Right lobe of liver (tissue), 6 donors: ENCODE measurements around the gene TTC31. TPM values are rescaled to one million over a fixed set of nuclear protein-coding genes. Genes with fewer than 3 reads are reported as not detected.

Experiments used
- ATAC-seq, 4 donors: fragments of 200-7000 bp; cut with Tn5 transposase; one replicate each; pipeline ENCODE4 v1.9.1; 2020; ENCODE audit warnings: mild to moderate bottlenecking in 4 of 4, moderate library complexity in 4 of 4
- DNase-seq, 3 donors: peaks; one replicate each; pipeline ENCODE4 v3.0.0-alpha.2; 2020
- H3K27ac ChIP-seq, 3 donors: fragments of 200-600 bp; one replicate each; pipeline ENCODE4 v1.8.0; 2022
- H3K27me3 ChIP-seq, 2 donors: fragments of 200-600 bp; one replicate each; pipeline ENCODE4 v1.8.0; 2022
- H3K36me3 ChIP-seq, 4 donors: fragments of 200-600 bp; sonication (generic) in 1 of 4; one replicate each; pipeline versions ENCODE4 v1.5.1 to v1.8.0; 2017 to 2022; ENCODE audit warnings: control low read depth in 1 of 4
- H3K4me1 ChIP-seq, 4 donors: fragments of 200-600 bp; sonication (generic) in 1 of 4; one replicate each; pipeline versions ENCODE4 v1.5.1 to v1.8.0; 2017 to 2022; ENCODE audit warnings: control low read depth in 1 of 4
- H3K4me3 ChIP-seq, 3 donors: fragments of 200-600 bp; one replicate each; pipeline ENCODE4 v1.8.0; 2022
- H3K9me3 ChIP-seq, 4 donors: fragments of 200-600 bp; sonication (generic) in 1 of 4; one replicate each; pipeline versions ENCODE4 v1.5.1 to v1.8.0; 2017 to 2022; ENCODE audit warnings: control low read depth in 1 of 4
- POLR2A ChIP-seq: fragments of 450-650 bp; IDR thresholded peaks from one replicate; pipeline ENCODE4 v1.6.1; 2017; ENCODE audit warnings: antibody characterized with exemption, mild to moderate bottlenecking
- WGBS: methylation state at CpG from one replicate; pipeline ENCODE4 v1.1.6; 2018; ENCODE audit warnings: low coverage, low lambda C conversion rate; ENCODE audit not compliant: insufficient coverage; ENCODE audit errors: missing lambda C conversion rate; 5-methylcytosine and 5-hydroxymethylcytosine counted together
- intact Hi-C, 2 donors: fragments of 100-400 bp; cut with DNase I; formaldehyde crosslinking; loops; one replicate each; pipeline versions ENCODE4 v1.11.2 to v1.14.1; 2022
- total RNA-seq, 6 experiments: library from RNA; depleted of rRNA in 2 of 6; stranded (reverse); fragments of >200 nt in 2 of 6; fragmentation: NEBNext Ultra II Directional in 3 of 6; extraction: Animal tissue kit (Norgen Biotek cat#: 25700) in 3 of 6; gene quantifications; one replicate each; pipeline versions ENCODE4 v1.1.0 to v1.2.4, GENCODE V29; 2016 to 2023
- TF ChIP-seq, protein P1 (sequence below), 4 donors: fragments of 200-600 bp in 3 of 4; fragments of 450-650 bp in 1 of 4; IDR thresholded peaks; one replicate each; pipeline versions ENCODE4 v1.5.1 to v1.8.0; 2016 to 2022; ENCODE audit warnings: antibody characterized with exemption in 4 of 4, mild to moderate bottlenecking in 2 of 4
- donor health status: DM: no; HTN: yes; CAD: no.
- donor health status: DM: no; HTN: no; CAD: no.
- donor health status: DM: no; HTN: no; CAD: no.
- donor health status: DM: no; HTN: yes; CAD: no.
- donor health status: DM: no; HTN: yes; CAD: no.

The TTC31 gene
- total RNA-seq, 6 experiments from 2014 or later: 14.5 to 31.5 (median 26.7) TPM

DNA sequence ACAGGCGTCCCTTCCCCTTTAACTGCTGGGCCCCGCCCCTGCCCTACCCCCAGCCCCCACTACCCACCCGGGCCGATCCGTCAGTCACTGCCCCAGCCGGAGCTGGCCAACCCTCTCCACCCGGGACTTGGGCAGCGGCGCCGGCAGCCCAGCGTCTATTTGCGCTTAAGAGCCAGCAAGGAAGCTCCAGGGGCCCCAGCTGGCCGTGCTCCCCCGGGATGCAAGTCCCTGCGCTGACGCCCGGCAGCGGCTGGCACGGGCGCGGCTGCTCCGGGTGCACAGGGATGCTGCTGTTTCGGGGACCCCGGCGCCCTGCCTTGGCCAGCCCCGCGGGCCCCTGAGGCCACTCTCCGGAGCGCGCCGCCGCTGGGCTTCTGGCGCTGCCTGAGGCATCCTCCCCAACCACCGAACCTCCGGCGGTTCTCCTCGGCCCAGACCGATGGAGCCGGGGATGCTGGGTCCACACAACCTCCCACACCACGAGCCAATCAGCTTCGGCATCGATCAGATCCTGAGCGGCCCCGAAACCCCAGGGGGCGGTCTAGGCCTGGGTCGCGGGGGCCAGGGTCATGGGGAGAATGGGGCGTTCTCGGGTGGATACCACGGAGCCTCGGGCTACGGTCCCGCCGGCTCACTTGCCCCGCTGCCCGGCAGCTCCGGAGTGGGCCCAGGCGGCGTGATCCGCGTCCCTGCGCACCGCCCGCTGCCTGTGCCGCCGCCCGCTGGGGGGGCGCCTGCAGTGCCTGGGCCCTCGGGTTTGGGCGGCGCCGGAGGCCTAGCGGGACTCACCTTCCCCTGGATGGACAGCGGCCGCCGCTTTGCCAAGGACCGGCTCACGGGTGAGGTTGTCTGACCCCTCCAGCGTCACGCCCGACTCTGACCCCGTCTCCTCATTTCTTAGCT lies 31.7 kb downstream of the TTC31 start, which contains the start of gene TLX2:
TSS of gene TLX2 (plus strand) at position 83 of the 903 bp plus-strand sequence. CDS start at position 440, 357 bp downstream.
- H3K27me3 ChIP-seq: peaks cover 6 to 52% of the 10 kb centered on the region in 2 donors
- no peak within 1 kb of the TSS for H3K27ac ChIP-seq
- TF ChIP-seq, protein P1, sequence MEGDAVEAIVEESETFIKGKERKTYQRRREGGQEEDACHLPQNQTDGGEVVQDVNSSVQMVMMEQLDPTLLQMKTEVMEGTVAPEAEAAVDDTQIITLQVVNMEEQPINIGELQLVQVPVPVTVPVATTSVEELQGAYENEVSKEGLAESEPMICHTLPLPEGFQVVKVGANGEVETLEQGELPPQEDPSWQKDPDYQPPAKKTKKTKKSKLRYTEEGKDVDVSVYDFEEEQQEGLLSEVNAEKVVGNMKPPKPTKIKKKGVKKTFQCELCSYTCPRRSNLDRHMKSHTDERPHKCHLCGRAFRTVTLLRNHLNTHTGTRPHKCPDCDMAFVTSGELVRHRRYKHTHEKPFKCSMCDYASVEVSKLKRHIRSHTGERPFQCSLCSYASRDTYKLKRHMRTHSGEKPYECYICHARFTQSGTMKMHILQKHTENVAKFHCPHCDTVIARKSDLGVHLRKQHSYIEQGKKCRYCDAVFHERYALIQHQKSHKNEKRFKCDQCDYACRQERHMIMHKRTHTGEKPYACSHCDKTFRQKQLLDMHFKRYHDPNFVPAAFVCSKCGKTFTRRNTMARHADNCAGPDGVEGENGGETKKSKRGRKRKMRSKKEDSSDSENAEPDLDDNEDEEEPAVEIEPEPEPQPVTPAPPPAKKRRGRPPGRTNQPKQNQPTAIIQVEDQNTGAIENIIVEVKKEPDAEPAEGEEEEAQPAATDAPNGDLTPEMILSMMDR (IDR thresholded peaks at IDR 0.05): no peak
- no peak for TF ChIP-seq POLR2A
- no peak within 1 kb of the TSS for H3K4me3 ChIP-seq
- no peak for ATAC-seq
- H3K9me3 ChIP-seq: no peaks in the 10 kb centered on the region
- DNase-seq: no peak
- WGBS: 3% methylated on average over 14 of the region's 82 CpGs
- H3K4me1 ChIP-seq: peaks cover 0 to 12% (median 0%) of the 10 kb centered on the region in 4 donors
- intact Hi-C loops: no loop called here
- H3K36me3 ChIP-seq: no peaks in the 10 kb centered on the region

DNA sequence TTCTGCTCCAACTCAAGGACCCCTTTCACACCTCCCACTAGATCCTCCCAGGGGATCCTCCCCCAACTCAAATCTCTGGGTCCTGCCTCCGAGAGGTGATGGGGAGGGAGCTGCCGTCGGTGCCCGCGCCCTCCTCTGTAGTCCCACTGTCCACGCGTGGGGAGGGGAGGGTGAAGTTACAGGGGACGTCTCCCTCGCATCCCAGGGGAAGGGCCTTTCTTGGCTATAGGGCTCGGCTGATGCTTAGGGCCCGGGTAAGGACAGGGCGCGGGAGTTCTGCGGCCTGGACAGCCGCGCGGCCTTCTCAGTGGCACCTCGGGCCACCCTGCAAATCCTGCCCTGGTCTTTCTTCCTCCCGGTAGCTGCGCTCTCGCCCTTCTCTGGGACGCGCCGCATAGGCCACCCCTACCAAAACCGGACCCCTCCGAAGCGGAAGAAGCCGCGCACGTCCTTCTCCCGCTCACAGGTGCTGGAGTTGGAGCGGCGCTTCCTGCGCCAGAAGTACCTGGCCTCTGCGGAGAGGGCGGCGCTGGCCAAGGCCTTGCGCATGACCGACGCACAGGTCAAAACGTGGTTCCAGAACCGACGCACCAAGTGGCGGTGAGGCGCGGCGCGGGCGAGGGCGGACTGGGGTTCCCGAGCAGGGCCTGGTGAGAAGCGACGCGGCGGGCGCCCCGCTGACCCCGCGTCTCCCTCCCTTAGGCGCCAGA lies 32.5 kb downstream of the TTC31 start:
- peaks cover 6 to 52% of the 10 kb centered on the region in 2 donors for H3K27me3 ChIP-seq
- ATAC-seq: peak in 3 of 4 donors; percentile 8 to 45 (median 41)
- TF ChIP-seq, protein P1 (IDR thresholded peaks at IDR 0.05): no peak
- TF ChIP-seq POLR2A: no peak

GRCh38 chr2:74515981-74516633 lies 33.2 kb downstream of the TTC31 start:
- H3K27ac ChIP-seq: no peak overlapping the region
- 38% methylated on average over 3 of the region's 72 CpGs for WGBS
- peak; percentile 66 to 83 (median 76) for ATAC-seq
- DNase-seq: peak in 1 of 3 donors; percentile 61
- H3K4me3 ChIP-seq: peak overlapping the region; percentile 10 to 36 (median 16)
- H3K9me3 ChIP-seq: no peaks in the 10 kb centered on the region
- peaks cover 6 to 52% of the 10 kb centered on the region in 2 donors for H3K27me3 ChIP-seq
- no peaks in the 10 kb centered on the region for H3K36me3 ChIP-seq
- intact Hi-C loops: no loop called here
- H3K4me1 ChIP-seq: peaks cover 0 to 12% (median 0%) of the 10 kb centered on the region in 4 donors
- TF ChIP-seq, protein P1 (IDR thresholded peaks at IDR 0.05): no peak
- no peak for TF ChIP-seq POLR2A

More for the DNA sequence above, 32.5 kb downstream of the TTC31 start:
- peak overlapping the region; percentile 10 to 36 (median 16) for H3K4me3 ChIP-seq
- no peak for DNase-seq
- no peaks in the 10 kb centered on the region for H3K36me3 ChIP-seq
- no peaks in the 10 kb centered on the region for H3K9me3 ChIP-seq
- peaks cover 0 to 12% (median 0%) of the 10 kb centered on the region in 4 donors for H3K4me1 ChIP-seq
- intact Hi-C loops: no loop called here
- 0% methylated on average over 1 of the region's 60 CpGs for WGBS
- no peak overlapping the region for H3K27ac ChIP-seq

DNA sequence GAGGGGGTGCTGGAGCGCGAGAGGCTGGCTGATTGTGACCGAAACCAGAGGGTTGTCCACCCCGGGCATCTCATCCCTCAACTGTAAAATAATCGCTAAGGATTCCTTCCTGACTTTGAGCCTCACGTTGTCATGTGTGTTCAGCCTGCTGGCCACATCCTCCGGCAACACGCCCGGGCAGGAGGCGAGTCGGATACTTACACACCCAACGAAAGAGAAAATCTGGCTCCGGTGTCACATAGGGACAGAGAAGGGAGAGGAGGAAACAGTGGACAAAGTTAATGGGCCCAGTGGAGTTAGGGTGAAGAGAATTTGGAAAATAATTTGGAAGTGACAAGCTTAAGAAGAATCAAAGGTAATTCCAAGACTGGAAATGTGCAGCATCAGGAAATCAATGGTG lies 33.8 kb downstream of the TTC31 start:
- Histone ChIP-seq H3K36me3 (no peaks in the 10 kb centered on the region), H3K27ac (no peak overlapping the region), H3K4me3 (no peak overlapping the region), H3K9me3 (no peaks in the 10 kb centered on the region), H3K27me3 (peaks cover 6 to 52% of the 10 kb centered on the region in 2 donors), H3K4me1 (peaks cover 0 to 12% (median 0%) of the 10 kb centered on the region in 4 donors)
- ATAC-seq (no peak), DNase-seq (no peak)
- WGBS: 53% methylated on average over 8 of the region's 13 CpGs
- TF ChIP-seq, protein P1 (IDR thresholded peaks at IDR 0.05): no peak
- no peak for TF ChIP-seq POLR2A
- intact Hi-C loops: no loop called here
